GM13977 (cell line): ENCODE results near the gene TMEM258.
A peak's percentile ranks its signal among the peaks of the same experiment; 100 is the strongest.

Experiments
- DNase-seq: peaks from one replicate; pipeline ENCODE4 v3.0.0; 2012; ENCODE audit warnings: low spot score
- in situ Hi-C: fragments of 300-500 bp; cut with MboI; formaldehyde crosslinking; loops from one replicate; pipeline ENCODE4 v1.12.0; 2022; ENCODE audit warnings: low sequenced_read_pairs, low pct_unique_long_range_greater_than_20kb, mixed read lengths, inconsistent platforms; ENCODE audit not compliant: unreplicated experiment
- TF ChIP-seq, protein P1 (sequence below): IDR thresholded peaks from 2 replicates; pipeline ENCODE4 v1.5.1; 2012; ENCODE audit warnings: mild to moderate bottlenecking, control low read depth; ENCODE audit not compliant: insufficient read depth; ENCODE audit errors: extremely low read depth, missing control alignments

The TMEM258 gene

DNA sequence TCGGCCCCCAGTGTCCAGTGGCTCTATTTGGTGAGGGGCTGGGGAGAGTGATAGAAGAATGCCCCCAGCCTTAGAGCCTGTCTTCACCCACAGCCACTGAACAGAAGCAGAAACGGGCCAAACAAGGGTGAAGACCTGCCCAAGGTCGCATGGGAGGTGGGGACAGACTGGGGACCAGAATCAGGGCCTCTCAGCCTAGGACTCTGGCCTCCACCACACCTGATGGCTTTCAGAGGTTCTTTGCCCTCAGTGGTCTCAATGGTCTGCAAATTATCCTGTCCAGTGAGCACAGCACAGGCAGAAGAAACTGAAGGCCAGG lies 44.5 kb downstream of the TMEM258 start:
- in situ Hi-C loops = no loop called here
- no peak for DNase-seq
- TF ChIP-seq, protein P1, sequence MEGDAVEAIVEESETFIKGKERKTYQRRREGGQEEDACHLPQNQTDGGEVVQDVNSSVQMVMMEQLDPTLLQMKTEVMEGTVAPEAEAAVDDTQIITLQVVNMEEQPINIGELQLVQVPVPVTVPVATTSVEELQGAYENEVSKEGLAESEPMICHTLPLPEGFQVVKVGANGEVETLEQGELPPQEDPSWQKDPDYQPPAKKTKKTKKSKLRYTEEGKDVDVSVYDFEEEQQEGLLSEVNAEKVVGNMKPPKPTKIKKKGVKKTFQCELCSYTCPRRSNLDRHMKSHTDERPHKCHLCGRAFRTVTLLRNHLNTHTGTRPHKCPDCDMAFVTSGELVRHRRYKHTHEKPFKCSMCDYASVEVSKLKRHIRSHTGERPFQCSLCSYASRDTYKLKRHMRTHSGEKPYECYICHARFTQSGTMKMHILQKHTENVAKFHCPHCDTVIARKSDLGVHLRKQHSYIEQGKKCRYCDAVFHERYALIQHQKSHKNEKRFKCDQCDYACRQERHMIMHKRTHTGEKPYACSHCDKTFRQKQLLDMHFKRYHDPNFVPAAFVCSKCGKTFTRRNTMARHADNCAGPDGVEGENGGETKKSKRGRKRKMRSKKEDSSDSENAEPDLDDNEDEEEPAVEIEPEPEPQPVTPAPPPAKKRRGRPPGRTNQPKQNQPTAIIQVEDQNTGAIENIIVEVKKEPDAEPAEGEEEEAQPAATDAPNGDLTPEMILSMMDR = no peak

DNA sequence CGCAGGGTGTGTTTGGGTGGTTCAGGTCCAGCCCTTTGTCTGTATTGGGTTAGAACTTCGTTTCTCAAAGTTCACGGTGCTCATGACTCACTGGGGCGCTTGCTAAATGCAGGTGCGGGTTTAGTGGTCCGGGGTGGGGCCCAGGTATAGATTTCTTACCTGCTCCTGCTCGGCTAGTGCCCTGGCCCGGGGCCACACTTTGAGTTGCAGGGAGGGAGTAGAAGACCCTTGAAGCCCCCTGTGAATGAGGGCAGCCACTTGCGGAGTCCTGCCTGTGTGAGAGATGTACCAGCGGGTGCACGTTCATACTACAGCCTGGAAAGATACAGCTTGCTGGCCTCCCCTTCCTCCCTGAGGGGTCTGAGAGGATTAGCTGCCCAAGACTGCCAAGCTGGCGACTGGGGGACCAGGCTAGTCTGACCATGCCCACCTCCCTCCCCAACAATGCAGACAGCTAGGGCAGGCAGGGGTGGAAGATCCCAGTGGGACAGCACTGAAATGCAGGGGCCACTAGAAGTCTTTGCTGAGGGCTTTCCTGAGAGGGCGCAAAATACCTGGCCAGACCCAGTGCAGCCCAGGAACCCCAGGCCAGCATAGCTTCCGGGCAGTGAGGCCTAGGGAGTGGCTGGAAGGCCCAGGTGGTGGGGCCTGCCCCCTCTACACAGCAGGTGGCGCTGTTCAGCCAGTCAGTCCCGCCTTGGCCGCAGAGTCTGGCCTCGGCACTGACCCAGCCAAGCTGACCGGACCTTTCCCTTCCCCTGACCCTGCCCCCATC lies 45.0 kb downstream of the TMEM258 start:
- in situ Hi-C loops = no loop called here
- TF ChIP-seq, protein P1 = peak; percentile 94

DNA sequence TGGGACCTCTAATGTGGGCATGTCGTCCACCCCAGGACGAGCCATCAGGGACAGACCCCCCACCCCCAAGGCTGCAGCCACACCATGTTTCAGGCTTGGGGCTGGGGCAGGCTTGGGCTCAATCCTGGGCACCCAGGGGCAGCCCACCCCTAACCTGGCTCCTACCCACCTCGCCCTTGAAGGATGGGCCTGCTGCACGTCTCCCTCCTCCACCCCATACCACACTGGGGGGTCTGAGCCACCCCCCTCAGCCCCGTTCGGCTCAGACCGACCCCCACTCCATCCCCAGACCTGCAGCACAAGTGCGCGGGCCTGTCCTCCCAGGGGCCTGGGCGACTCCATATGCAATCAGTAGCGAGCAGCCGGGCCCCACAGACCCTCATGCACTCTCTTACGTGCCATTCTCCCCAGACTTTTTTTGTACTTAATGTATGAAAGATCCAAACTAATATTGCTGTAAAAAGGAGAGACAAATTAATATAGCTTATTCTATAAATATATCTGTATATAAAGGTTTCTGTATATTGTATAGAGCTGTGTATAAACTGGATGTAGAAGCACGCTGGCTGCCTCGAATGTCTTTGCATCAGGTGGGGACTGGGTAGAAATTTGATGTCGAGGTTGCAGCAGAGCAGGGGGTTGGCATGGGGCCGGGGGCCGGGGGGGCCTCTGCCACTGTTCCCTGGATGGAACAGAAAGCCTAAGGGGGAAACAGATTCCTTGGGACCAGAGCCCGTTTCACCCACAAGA lies 45.8 kb downstream of the TMEM258 start:
- TF ChIP-seq, protein P1 = no peak
- in situ Hi-C loops = no loop called here
- no peak for DNase-seq

More for the DNA sequence above, 45.0 kb downstream of the TMEM258 start:
- peak; percentile 89 for DNase-seq

DNA sequence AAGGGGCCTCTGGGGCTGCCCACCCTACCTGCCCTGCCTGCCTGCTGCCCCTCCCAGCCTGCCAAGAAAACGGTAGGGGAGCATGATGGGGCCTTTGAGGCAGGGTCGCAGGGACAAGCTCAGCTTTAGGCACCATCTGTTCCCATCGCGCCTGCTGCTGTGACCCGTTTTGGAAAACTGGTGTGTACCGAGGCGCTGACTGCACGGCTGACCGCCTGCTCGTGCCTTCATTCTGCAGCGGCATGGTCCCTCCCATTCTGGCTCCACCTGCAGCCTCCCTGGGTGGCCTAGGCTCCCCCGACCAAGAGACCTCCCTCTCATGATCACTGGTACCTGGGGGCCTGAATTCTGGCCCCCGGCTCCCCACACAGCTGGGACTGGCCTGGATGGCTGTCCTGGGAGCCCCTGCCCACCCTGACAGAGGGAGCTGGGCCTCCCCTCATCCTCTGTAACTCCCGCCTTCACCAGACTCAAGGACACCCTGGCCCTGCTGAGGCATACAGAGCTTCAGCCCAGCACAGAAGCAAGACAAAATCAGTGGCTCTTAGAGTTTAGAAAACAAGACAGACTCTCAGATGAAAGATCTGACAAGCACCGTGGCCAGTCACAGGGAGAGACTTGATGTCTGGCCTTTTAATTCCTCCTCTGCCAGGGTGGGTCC lies 46.5 kb downstream of the TMEM258 start:
- TF ChIP-seq, protein P1 = no peak
- in situ Hi-C loops = no loop called here
- DNase-seq = no peak

DNA sequence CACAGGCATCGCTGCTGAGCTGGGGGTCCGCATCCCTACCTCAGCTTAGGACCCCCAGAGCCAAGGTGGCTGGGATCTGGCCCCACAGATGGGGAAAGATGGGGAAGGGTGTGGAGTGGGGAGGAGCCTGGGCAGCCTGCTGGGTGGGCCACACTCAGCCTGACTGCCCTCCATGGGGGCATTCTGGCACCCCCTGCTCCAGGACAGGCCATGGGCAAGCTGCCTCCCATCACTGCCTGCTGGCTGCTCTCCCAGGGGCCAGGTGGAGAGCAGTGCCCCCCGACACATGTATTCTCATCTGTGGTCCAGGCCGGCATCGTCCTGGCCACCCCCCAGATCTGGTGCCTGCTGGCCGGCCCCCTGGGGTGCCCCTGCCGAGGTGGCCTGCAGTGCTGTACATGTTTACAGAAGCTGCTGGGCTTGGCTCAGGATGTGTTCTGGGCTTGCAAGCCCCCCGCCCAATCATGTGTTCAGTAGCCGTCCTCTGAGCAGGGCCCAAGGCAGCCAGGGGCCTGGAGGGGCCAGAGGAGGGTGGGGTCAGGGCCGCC lies 47.7 kb downstream of the TMEM258 start:
- TF ChIP-seq, protein P1 = no peak
- in situ Hi-C loops = no loop called here

DNA sequence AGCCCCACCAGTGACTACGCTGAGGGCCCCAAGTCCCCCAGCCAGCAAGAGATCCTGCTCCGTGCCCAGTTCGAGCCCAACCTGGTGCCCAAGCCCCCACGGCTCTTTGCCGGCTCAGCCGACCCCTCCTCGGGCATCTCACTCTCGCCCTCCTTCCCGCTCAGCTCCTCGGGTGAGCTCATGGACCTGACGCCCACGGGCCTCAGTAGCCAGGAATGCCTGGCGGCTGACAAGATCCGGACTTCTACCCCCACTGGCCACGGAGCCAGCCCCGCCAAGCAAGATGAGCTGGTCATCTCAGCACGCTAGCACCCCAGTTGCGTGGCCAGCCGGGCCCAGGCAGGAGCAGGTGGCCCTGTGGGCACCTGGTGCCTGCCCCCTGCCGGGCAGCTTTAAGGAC lies 48.2 kb downstream of the TMEM258 start:
- TF ChIP-seq, protein P1 = no peak
- in situ Hi-C loops = no loop called here

More for the DNA sequence above, 47.7 kb downstream of the TMEM258 start:
- no peak for DNase-seq

More for the DNA sequence above, 48.2 kb downstream of the TMEM258 start:
- no peak for DNase-seq
